K562 (cell line): ENCODE results near the gene CTBP2. TPM values are rescaled to one million over a fixed set of nuclear protein-coding genes. Genes with fewer than 3 reads are reported as not detected.

Source experiments
- ATAC-seq: fragments of 200-7000 bp; cut with Tn5 transposase; 3 replicates; pipeline ENCODE4 v1.9.1; 2020; ENCODE audit warnings: moderate library complexity
- BruUV-seq: library from RNA; stranded (reverse); fragments of 400-500 nt; replicated peaks from 2 replicates; lab custom pipeline; 2021; lab: Mats Ljungman, UMichigan
- CTCF ChIA-PET: fragments of 300-600 bp; formaldehyde crosslinking; extraction: SDS; loops from one replicate; lab custom pipeline; 2021; ENCODE audit warnings: low intra/inter-chr PET ratio; lab: Yijun Ruan, JAX
- POLR2A ChIA-PET: fragments of 300-600, 350-650 bp; sonication (Branson Sonifier 250); formaldehyde crosslinking; extraction: SDS; loops from one replicate; lab custom pipeline; 2021; ENCODE audit warnings: antibody characterized with exemption, inconsistent platforms; lab: Yijun Ruan, JAX
- DNase-seq, 4 experiments: peaks; one replicate each; pipeline versions ENCODE4 v3.0.0 to v3.0.0-alpha.2; 2011 to 2018; ENCODE audit warnings: low spot score in 3 of 4, mixed read lengths in 3 of 4; ENCODE audit errors: extremely low read depth in 1 of 4
- FAIRE-seq: peaks from 2 replicates; lab custom pipeline; 2011; peaks lifted over from hg19 to GRCh38; lab: Jason Lieb, UNC
- H2AFZ ChIP-seq: 2 replicates; pipeline ENCODE4 v1.6.0; 2011; ENCODE audit warnings: low read depth, low read length, control low read depth, inconsistent platforms
- H3K27ac ChIP-seq: fragments of 200-600 bp; 3 replicates; pipeline ENCODE4 v1.8.0; 2011; ENCODE audit warnings: low read depth, mild to moderate bottlenecking, control low read depth, inconsistent platforms, low read length, moderate library complexity, mixed read lengths; ENCODE audit errors: extremely low read depth
- H3K27me3 ChIP-seq, 2 experiments: fragments of 300-600 bp in 1 of 2; 2 replicates in 1 of 2; 3 replicates in 1 of 2; pipeline versions ENCODE4 v1.6.0 to v1.8.0; 2011; ENCODE audit warnings: inconsistent platforms in 2 of 2, low read length in 2 of 2, mild to moderate bottlenecking in 1 of 2, mixed read lengths in 1 of 2, moderate library complexity in 1 of 2; ENCODE audit not compliant: control insufficient read depth in 2 of 2, insufficient read depth in 2 of 2
- H3K36me3 ChIP-seq: fragments of 300-600 bp; 3 replicates; pipeline ENCODE4 v1.8.0; 2011; ENCODE audit warnings: mild to moderate bottlenecking, low read length, inconsistent platforms; ENCODE audit not compliant: control insufficient read depth, insufficient read depth
- H3K4me1 ChIP-seq, 2 experiments: fragments of 200-600 bp in 1 of 2; replicated peaks in 1 of 2; 2 replicates in 1 of 2; 3 replicates in 1 of 2; pipeline versions ENCODE4 v1.5.1 to v1.8.0; 2011; ENCODE audit warnings: inconsistent platforms in 2 of 2, low read length in 2 of 2, mild to moderate bottlenecking in 1 of 2, mixed read lengths in 1 of 2, moderate library complexity in 1 of 2; ENCODE audit not compliant: control insufficient read depth in 2 of 2, insufficient read depth in 2 of 2
- H3K4me2 ChIP-seq: 2 replicates; pipeline ENCODE4 v1.6.1; 2011; ENCODE audit warnings: low read length, control low read depth, inconsistent platforms, mixed read lengths; ENCODE audit not compliant: insufficient read depth
- H3K4me3 ChIP-seq: fragments of 200-600 bp; sonication (generic), shearing (Covaris generic); 2 replicates; pipeline ENCODE4 v1.5.1; 2016; ENCODE audit warnings: control low read depth, inconsistent platforms
- H3K79me2 ChIP-seq: fragments of 200-600 bp; 3 replicates; pipeline ENCODE4 v1.8.0; 2011; ENCODE audit warnings: low read length, inconsistent platforms; ENCODE audit not compliant: control insufficient read depth, insufficient read depth
- H3K9ac ChIP-seq, 2 experiments: 2 replicates each; pipeline versions ENCODE4 v1.6.0 to v1.6.1; 2011; ENCODE audit warnings: low read depth in 2 of 2, low read length in 2 of 2, control low read depth in 1 of 2, inconsistent platforms in 1 of 2, mild to moderate bottlenecking in 1 of 2, mixed read lengths in 1 of 2; ENCODE audit not compliant: insufficient read depth in 1 of 2
- H3K9me1 ChIP-seq: one replicate; pipeline ENCODE4 v1.6.0; 2011; ENCODE audit warnings: inconsistent platforms, mild to moderate bottlenecking, low read length, moderate library complexity; ENCODE audit not compliant: control insufficient read depth, insufficient read depth
- H3K9me3 ChIP-seq: replicated peaks from 2 replicates; pipeline ENCODE4 v1.5.1; 2011; ENCODE audit warnings: low read depth, low read length, inconsistent platforms; ENCODE audit not compliant: control insufficient read depth, insufficient read depth
- H4K20me1 ChIP-seq: replicated peaks from 2 replicates; pipeline ENCODE4 v1.6.1; 2011; ENCODE audit warnings: low read length, inconsistent platforms, mixed read lengths; ENCODE audit not compliant: control insufficient read depth, insufficient read depth
- EZH2 ChIP-seq: IDR thresholded peaks from 2 replicates; pipeline ENCODE4 v1.6.1; 2012; ENCODE audit warnings: low read depth, mild to moderate bottlenecking, inconsistent platforms, low read length, borderline replicate concordance
- GTF2E2 ChIP-seq: fragments of 200-800 bp; sonication (Bioruptor generic); IDR thresholded peaks from 2 replicates; pipeline ENCODE4 v1.6.1; 2016; ENCODE audit warnings: missing genetic modification characterization, missing compliant biosample characterization
- HEY1 ChIP-seq: fragments of 250-450 bp; sonication (Bioruptor Pico); IDR thresholded peaks from 2 replicates; pipeline ENCODE4 v1.5.0; 2020; ENCODE audit warnings: mild to moderate bottlenecking, moderate library complexity, borderline replicate concordance
- MYNN ChIP-seq, 2 experiments: sonication (generic); formaldehyde crosslinking in 1 of 2; IDR thresholded peaks; 2 replicates each; pipeline versions ENCODE4 v1.5.0 to v1.6.1; 2016 to 2020; ENCODE audit warnings: antibody characterized with exemption in 1 of 2, missing genetic modification reagents in 1 of 2
- RHOXF2B ChIP-seq: fragments of 250-450 bp; sonication (Bioruptor Pico); conservative IDR thresholded peaks from 2 replicates; pipeline ENCODE4 v1.5.1; 2021
- SMARCC2 ChIP-seq: fragments of 450-650 bp; IDR thresholded peaks from 2 replicates; pipeline ENCODE4 v1.6.1; 2017; ENCODE audit warnings: antibody characterized with exemption, moderate library complexity, mild to moderate bottlenecking, low read depth
- SOX6 ChIP-seq: fragments of 450-650 bp; IDR thresholded peaks from 2 replicates; pipeline ENCODE4 v1.6.1; 2014; ENCODE audit warnings: mild to moderate bottlenecking
- TBL1XR1 ChIP-seq, 2 experiments: IDR thresholded peaks; 2 replicates each; pipeline ENCODE4 v1.6.1; 2012; ENCODE audit warnings: improper control_type of control experiment in 2 of 2, low read length in 2 of 2, mild to moderate bottlenecking in 1 of 2
- ZKSCAN8 ChIP-seq: fragments of 200-800 bp; sonication (Bioruptor generic); IDR thresholded peaks from 2 replicates; pipeline ENCODE4 v1.6.1; 2016; ENCODE audit warnings: missing genetic modification characterization, missing compliant biosample characterization
- ZNF212 ChIP-seq: fragments of 450-650 bp; formaldehyde crosslinking; IDR thresholded peaks from 2 replicates; pipeline ENCODE4 v1.4.0; 2020; ENCODE audit warnings: mild to moderate bottlenecking
- ZNF253 ChIP-seq: fragments of 250-450 bp; sonication (Bioruptor Pico); conservative IDR thresholded peaks from 2 replicates; pipeline ENCODE4 v1.6.1; 2021; ENCODE audit warnings: mild to moderate bottlenecking
- ZNF586 ChIP-seq: fragments of 450-650 bp; formaldehyde crosslinking; conservative IDR thresholded peaks from 2 replicates; pipeline ENCODE4 v1.4.0; 2020; ENCODE audit warnings: mild to moderate bottlenecking, moderate library complexity
- ZNF76 ChIP-seq: fragments of 250-450 bp; sonication (Bioruptor Pico); IDR thresholded peaks from 2 replicates; pipeline ENCODE4 v1.4.0; 2020; ENCODE audit warnings: mild to moderate bottlenecking, moderate library complexity, borderline replicate concordance
- ZNF77 ChIP-seq: fragments of 250-450 bp; sonication (Bioruptor Pico); IDR thresholded peaks from 2 replicates; pipeline ENCODE4 v1.5.0; 2020
- ZNF778 ChIP-seq: fragments of 450-650 bp; formaldehyde crosslinking; IDR thresholded peaks from 2 replicates; pipeline ENCODE4 v1.4.0; 2020; ENCODE audit warnings: mild to moderate bottlenecking, moderate library complexity
- WGBS: fragments of 100-300 bp; shearing (Covaris generic); methylation state at CpG from one replicate; pipeline ENCODE4 v1.1.6; 2016; ENCODE audit warnings: low coverage, mixed read lengths; ENCODE audit not compliant: insufficient coverage; ENCODE audit errors: missing lambda C conversion rate; 5-methylcytosine and 5-hydroxymethylcytosine counted together
- in situ Hi-C: fragments of 300-500 bp; cut with MboI; formaldehyde crosslinking; loops from 4 replicates; pipeline ENCODE4 v1.15.0; 2018; ENCODE audit warnings: inconsistent platforms, mixed read lengths
- intact Hi-C: fragments of 100-400 bp; cut with micrococcal nuclease; formaldehyde crosslinking; loops from 2 replicates; pipeline ENCODE4 v1.14.2; 2022
- polyA plus RNA-seq, 8 experiments: library from polyadenylated mRNA; depleted of rRNA in 4 of 8; stranded (reverse) in 5 of 8; unstranded in 3 of 8; fragments of >200 nt; fragmentation: Nextera tagmentation in 2 of 8; fragmentation: Illumina TruSeq in 1 of 8; extraction: Ambion mirVana in 2 of 8; extraction: Trizol in 1 of 8; gene quantifications; 2 replicates each; pipeline versions ENCODE4 v1.2.1 to v1.2.3, GENCODE V29; 2011 to 2014; ENCODE audit warnings: inconsistent platforms in 1 of 8, missing spikeins in 1 of 8
- total RNA-seq, 7 experiments: library from RNA; depleted of rRNA in 6 of 7; stranded (reverse); fragments of >200 nt in 6 of 7; fragmentation: Illumina TruSeq in 2 of 7; extraction: Trizol in 2 of 7; gene quantifications; 2 replicates each; pipeline versions ENCODE4 v1.2.1 to v1.2.3, GENCODE V29; 2011 to 2021; ENCODE audit warnings: low replicate concordance in 1 of 7
- TF ChIP-seq, protein P1 (sequence below): sonication (generic); formaldehyde crosslinking; IDR thresholded peaks from 2 replicates; pipeline ENCODE4 v1.8.1; 2023; ENCODE audit warnings: mild to moderate bottlenecking, missing genetic modification reagents, moderate library complexity
- TF ChIP-seq, protein P2 (sequence below): fragments of 250-450 bp; sonication (Bioruptor Pico); IDR thresholded peaks from 2 replicates; pipeline ENCODE4 v1.9.0; 2021; ENCODE audit warnings: mild to moderate bottlenecking, inconsistent platforms

Gene CTBP2
- total and polyA plus RNA-seq, 9 of the 15 experiments (the other 6 are each of a cell fraction or from before 2014, with no cell fraction given), result 1.3 to 8.8 (median 5.1) TPM

DNA sequence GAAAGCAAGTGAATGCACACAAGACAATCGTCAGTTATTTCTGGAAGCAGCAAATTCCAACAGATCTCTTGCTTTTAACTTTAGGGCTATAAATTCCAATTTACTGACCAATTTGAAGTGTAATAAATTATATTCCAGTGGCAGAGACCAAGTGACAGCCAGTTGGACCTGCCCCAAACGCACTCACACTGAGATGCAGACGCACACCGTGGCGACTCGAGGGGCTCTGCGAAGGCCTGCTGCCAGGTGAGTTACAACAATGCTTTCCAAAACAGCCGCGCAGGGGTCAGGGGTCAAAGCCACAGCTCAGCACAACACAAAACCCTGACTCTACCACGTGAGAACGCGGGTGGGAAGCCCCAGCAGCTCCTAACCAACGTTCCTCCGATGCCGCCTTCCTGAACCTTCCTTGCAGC lies 121.0 kb downstream of the CTBP2 start (continued):
- no peak for TF ChIP-seq ZNF253 (CRISPR knock-in tag)
- no peak for TF ChIP-seq RHOXF2B (CRISPR knock-in tag)
- no peak for TF ChIP-seq EZH2

DNA sequence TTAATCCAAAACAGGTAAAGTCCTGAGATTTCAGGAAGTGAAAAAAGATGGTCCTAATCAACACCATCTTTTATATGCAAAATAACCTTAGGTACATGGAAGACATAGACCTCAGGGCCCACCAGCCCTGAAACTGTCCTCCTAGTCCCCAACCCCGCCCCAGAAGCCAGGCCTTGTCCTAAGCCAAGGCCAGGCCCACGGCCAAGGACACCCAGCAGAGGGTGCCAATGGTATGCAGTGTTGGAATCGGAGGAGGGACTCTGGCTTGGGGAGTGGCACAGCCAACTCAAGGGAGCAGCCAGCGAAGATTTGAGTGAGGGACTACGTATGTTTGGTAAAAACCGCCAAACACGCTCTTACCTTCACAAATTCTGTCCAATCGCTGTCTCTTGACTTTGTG lies 121.7 kb downstream of the CTBP2 start:
- Histone ChIP-seq H2AFZ (no peak overlapping the region), H3K4me1 (no peaks in the 10 kb centered on the region; a peak in 1 of 5 replicates), H3K9me3 (no peaks in the 10 kb centered on the region), H3K79me2 (peaks cover 16% of the 10 kb centered on the region), H3K4me3 (no peak overlapping the region), H3K9me1 (no peaks in the 10 kb centered on the region), H3K27ac (no peak overlapping the region), H3K9ac (no peak overlapping the region), H4K20me1 (0 out of 2 replicates have a peak, but pooled peaks cover 4% of the 10 kb centered on the region), H3K4me2 (no peak overlapping the region), H3K27me3 (no peaks in the 10 kb centered on the region), H3K36me3 (peaks cover 10% of the 10 kb centered on the region; the same call in 2 of the 3 replicates)
- no CpG with 5 or more reads among the region's 8 CpGs for WGBS
- CTCF ChIA-PET, result no interaction called here
- POLR2A ChIA-PET, result no interaction called here
- DNase-seq (no peak), FAIRE-seq (peak; percentile 11), ATAC-seq (no peak)
- intact Hi-C loops (no loop called here), in situ Hi-C loops (loop anchor here (25.0 kb wide), 1 partner anchor 776 kb away; no protein-coding TSS in a partner anchor)
- BruUV-seq, result no TSS peak
- TF ChIP-seq, protein P1, sequence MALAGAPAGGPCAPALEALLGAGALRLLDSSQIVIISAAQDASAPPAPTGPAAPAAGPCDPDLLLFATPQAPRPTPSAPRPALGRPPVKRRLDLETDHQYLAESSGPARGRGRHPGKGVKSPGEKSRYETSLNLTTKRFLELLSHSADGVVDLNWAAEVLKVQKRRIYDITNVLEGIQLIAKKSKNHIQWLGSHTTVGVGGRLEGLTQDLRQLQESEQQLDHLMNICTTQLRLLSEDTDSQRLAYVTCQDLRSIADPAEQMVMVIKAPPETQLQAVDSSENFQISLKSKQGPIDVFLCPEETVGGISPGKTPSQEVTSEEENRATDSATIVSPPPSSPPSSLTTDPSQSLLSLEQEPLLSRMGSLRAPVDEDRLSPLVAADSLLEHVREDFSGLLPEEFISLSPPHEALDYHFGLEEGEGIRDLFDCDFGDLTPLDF (CRISPR knock-in tag), result no peak
- no peak for TF ChIP-seq TBL1XR1 (IDR thresholded peaks at IDR 0.05; ENCODE audit: low read length in 2 of 2)
- TF ChIP-seq ZNF76 (CRISPR knock-in tag), result no peak
- TF ChIP-seq SMARCC2, result no peak
- TF ChIP-seq ZNF77 (CRISPR knock-in tag), result no peak
- no peak for TF ChIP-seq MYNN (IDR thresholded peaks at IDR 0.05)
- no peak for TF ChIP-seq MYNN (CRISPR knock-in tag; IDR thresholded peaks at IDR 0.05)
- TF ChIP-seq ZKSCAN8 (CRISPR knock-in tag), result no peak
- TF ChIP-seq GTF2E2 (tag), result no peak
- no peak for TF ChIP-seq ZNF212 (CRISPR knock-in tag)
- no peak for TF ChIP-seq ZNF778 (CRISPR knock-in tag)
- no peak for TF ChIP-seq SOX6
- TF ChIP-seq, protein P2, sequence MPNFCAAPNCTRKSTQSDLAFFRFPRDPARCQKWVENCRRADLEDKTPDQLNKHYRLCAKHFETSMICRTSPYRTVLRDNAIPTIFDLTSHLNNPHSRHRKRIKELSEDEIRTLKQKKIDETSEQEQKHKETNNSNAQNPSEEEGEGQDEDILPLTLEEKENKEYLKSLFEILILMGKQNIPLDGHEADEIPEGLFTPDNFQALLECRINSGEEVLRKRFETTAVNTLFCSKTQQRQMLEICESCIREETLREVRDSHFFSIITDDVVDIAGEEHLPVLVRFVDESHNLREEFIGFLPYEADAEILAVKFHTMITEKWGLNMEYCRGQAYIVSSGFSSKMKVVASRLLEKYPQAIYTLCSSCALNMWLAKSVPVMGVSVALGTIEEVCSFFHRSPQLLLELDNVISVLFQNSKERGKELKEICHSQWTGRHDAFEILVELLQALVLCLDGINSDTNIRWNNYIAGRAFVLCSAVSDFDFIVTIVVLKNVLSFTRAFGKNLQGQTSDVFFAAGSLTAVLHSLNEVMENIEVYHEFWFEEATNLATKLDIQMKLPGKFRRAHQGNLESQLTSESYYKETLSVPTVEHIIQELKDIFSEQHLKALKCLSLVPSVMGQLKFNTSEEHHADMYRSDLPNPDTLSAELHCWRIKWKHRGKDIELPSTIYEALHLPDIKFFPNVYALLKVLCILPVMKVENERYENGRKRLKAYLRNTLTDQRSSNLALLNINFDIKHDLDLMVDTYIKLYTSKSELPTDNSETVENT, result no peak
- TF ChIP-seq HEY1 (CRISPR knock-in tag), result no peak
- no peak for TF ChIP-seq ZNF586 (CRISPR knock-in tag)
